Measurements from ENCODE around the gene GGACT.

The GGACT gene

GRCh38 chr13:100547791-100548201, 40.8 kb downstream of the GGACT start:
- DNase-seq (ENCODE audit: low read depth): no peak

- DNase-seq (ENCODE audit: low read depth): no peak
Measured at GRCh38 chr13:100546713-100547405, 41.7 kb downstream of the GGACT start.

- no peak for DNase-seq (ENCODE audit: low read depth)
Measured at GRCh38 chr13:100545684-100546061, 42.9 kb downstream of the GGACT start.

GRCh38 chr13:100544866-100545683, 43.5 kb downstream of the GGACT start:
- no peak for DNase-seq (ENCODE audit: low read depth)

GRCh38 chr13:100543872-100544602, 44.6 kb downstream of the GGACT start:
- DNase-seq (ENCODE audit: low read depth): no peak

GRCh38 chr13:100542826-100543156, 45.8 kb downstream of the GGACT start:
- DNase-seq (ENCODE audit: low read depth): no peak

- no peak for DNase-seq (ENCODE audit: low read depth)
Measured at GRCh38 chr13:100541897-100542825, 46.4 kb downstream of the GGACT start.

- DNase-seq (ENCODE audit: low read depth): no peak
Measured at GRCh38 chr13:100540621-100541020, 48.0 kb downstream of the GGACT start.

- no peak for DNase-seq (ENCODE audit: low read depth)
Measured at GRCh38 chr13:100537951-100538462, 50.6 kb downstream of the GGACT start.

GRCh38 chr13:100537486-100537885, 51.1 kb downstream of the GGACT start:
- DNase-seq (ENCODE audit: low read depth): no peak

GRCh38 chr13:100536643-100537180, 51.9 kb downstream of the GGACT start:
- DNase-seq (ENCODE audit: low read depth): no peak

- DNase-seq (ENCODE audit: low read depth): no peak
Measured at GRCh38 chr13:100535426-100536135, 53.0 kb downstream of the GGACT start.

- DNase-seq (ENCODE audit: low read depth): no peak
Measured at GRCh38 chr13:100534911-100535310, 53.7 kb downstream of the GGACT start.

GRCh38 chr13:100534147-100534843, 54.3 kb downstream of the GGACT start:
- DNase-seq (ENCODE audit: low read depth): no peak

- DNase-seq (ENCODE audit: low read depth): no peak
Measured at GRCh38 chr13:100533588-100534041, 55.0 kb downstream of the GGACT start.

- DNase-seq (ENCODE audit: low read depth): no peak
Measured at GRCh38 chr13:100532836-100533435, 55.7 kb downstream of the GGACT start.

GRCh38 chr13:100532090-100532766, 56.4 kb downstream of the GGACT start:
- no peak for DNase-seq (ENCODE audit: low read depth)

- DNase-seq (ENCODE audit: low read depth): no peak
Measured at GRCh38 chr13:100530671-100531213, 57.8 kb downstream of the GGACT start.
